Femur (tissue), 1 donor: ENCODE measurements around the gene STEAP1B.

Experiments used
- DNase-seq: peaks from one replicate; pipeline ENCODE4 v3.0.0-alpha.2; 2017

The STEAP1B gene

GRCh38 chr7:22427104-22427503 lies 72.9 kb downstream of the STEAP1B start:
- DNase-seq, result no peak

DNA sequence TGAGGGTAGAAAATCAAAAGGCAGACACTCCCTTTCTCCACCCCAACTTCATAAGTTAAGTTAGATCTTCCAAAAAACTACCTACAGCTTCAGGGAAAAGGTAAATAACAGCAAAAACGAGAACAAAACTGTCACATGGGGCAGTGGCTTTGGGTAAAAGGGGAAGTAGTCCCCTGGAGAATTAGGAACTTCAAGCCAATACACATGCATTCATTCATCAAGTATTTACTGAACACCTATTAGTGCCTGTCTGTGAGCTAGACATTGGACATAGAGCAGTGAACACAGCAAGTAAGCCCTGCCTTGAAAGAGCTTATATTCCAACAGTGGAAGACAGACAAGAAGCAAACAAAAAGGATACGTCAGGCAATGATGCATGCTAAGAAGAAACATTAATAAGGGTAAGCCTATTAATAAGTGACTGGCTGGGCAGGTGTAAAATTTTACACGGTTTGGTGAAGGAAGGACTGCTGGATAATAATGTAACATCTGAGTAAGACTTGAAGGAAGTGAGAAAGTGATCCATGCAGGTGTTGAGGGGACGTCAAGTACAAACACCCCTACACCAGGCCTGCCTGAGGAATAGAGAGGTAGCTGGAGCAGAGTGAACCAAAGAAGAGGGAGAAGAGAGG lies 73.4 kb downstream of the STEAP1B start:
- DNase-seq, result no peak

GRCh38 chr7:22425361-22425760 lies 74.6 kb downstream of the STEAP1B start:
- DNase-seq, result no peak

DNA sequence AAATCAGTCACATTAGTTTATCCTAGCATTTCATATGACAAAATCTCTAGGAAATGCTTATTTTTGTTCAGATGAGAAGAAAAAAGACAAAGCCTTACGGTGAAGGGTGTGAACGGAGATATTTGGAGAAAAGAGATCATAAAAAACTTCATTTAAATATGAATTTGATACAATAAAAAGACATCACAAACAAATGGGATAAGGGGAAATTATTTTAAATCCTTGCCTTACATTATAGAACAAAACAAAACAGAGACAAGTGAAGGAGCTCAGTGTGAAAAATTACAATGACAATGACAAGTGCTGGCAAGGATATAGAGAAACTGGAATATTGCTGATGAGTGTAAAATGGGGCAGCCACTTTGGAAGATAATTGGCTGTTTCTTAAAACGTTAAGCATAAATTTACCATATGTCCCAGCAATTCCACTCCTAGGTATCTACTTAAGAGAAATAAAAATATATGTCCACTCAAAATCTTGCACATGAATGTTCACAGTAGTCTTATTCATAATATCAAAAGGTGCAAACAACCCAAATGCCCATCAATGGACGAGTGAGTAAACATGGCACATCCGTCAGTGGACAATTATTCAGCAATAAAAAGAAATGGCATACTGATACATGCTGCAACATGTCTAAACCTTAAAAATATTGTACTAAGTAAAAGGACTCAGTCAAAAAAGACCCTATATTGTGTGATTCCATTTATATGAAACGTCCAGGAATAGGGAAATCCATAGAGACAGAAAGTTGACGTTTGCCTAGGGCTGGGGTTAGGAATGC lies 77.0 kb downstream of the STEAP1B start:
- DNase-seq, result no peak

DNA sequence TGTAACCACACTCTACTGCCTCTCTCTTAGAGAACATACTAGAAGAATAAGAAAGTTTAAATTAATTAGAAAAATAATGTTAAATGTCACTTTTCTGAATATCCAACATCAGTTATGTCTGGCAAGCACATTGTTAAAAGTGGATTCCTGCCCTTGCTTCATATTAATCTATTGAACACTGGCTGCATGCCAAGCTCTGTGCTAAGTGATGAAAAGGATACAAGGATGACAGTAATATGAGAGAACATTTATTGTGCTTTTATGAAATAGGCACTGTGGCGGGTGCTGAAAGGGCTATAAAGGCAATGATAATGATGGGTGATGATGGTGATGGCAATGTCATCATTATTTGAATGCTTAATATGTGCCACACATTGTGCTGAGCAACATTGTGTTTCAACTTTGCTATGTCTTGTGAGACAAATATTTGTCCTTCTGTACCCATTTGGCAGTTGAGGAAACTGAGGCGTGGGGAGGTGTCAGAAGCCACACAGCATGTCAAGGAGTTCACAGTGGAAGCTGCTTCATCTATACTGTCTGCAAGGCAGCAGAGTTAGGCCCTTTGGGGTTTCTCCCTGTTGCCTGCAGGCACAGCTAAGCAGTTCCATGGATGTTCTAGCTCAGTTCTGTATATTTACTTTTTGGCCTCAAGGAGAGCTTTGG lies 78.9 kb downstream of the STEAP1B start:
- DNase-seq, result no peak

DNA sequence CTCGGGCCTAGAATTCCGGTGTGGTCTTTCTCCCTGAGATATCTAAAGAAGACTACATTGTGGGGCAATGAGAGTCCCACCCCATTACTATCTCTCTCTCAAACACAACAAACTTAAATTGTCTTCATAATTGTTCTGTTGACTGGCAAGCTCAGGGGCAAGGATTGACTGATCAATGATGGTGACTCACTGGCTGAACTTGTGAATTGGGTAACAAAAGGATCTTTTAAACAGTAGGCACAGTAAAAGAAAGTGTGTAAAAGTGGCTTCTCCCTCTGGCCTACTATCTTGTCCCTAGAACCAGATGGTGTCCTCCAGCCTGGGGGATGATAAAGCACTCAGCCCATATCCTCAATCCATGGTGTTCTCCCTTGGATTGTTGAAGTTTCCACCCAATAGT lies 80.0 kb downstream of the STEAP1B start:
- DNase-seq, result no peak

GRCh38 chr7:22419488-22419887 lies 80.5 kb downstream of the STEAP1B start:
- no peak for DNase-seq

GRCh38 chr7:22418251-22419046 lies 81.5 kb downstream of the STEAP1B start:
- no peak for DNase-seq

- no peak for DNase-seq
Observed at GRCh38 chr7:22417841-22418240, 82.1 kb downstream of the STEAP1B start.

DNA sequence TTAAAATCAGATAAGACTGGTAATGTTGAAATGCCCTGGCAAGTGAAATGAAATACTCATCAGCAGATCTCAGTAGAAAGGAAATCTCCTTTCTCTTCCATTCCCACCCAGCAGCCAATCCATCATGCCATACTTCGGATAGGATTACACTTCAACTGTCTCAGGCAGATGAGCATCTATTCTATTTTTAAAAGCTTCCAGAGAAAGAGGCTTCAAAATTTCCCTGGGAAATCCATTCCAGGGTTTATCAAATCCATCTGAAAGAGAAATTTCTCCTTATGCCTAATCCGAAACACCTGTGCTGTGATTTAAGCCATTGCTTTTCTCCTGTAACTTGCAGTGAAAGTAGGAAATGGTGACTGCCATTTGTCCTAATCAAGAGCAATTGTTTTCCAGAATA lies 82.6 kb downstream of the STEAP1B start:
- no peak for DNase-seq

DNA sequence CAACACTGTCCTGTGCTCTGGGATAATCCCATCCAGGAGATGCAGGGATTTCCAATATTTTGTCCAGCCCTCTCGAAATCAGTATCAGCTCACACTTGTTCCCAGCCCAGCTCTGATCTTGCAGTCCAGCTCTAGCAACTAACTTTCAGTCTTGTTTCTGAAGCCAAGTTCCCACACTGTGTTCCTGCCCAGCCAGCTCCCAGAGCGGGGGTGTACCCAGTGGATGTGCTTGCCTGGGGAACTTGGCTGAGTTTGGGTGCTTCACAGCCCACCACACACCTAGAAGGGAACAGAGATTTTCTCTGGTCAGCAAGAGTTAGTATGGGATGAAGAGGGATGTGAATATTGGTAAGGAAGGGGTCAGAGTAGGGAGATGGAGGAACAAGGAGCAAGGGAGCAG lies 85.6 kb downstream of the STEAP1B start:
- no peak for DNase-seq

- no peak for DNase-seq
Observed at GRCh38 chr7:22413211-22413610, 86.8 kb downstream of the STEAP1B start.

- no peak for DNase-seq
Observed at GRCh38 chr7:22411977-22412693, 87.9 kb downstream of the STEAP1B start.

DNA sequence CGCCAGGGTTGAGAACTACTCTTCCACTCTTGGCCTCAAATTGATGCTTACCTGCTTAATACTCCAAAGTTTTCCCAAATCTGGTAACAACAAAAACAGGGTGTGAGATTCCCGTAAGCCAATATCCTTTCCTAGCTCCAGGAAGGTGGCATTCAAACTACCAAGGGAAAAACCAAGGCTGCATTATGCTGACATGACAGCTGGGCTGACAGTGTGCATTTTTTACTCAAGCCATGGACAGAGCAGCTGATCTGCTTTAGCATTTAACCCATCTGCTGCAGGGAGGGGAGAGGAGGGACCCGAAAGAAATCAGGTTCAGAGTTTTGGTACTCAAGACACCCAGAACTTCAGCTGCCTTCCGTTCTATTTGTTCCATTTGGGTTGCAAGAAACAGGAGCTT lies 93.3 kb downstream of the STEAP1B start:
- DNase-seq, result no peak

GRCh38 chr7:22404421-22405023 lies 95.5 kb downstream of the STEAP1B start:
- no peak for DNase-seq

DNA sequence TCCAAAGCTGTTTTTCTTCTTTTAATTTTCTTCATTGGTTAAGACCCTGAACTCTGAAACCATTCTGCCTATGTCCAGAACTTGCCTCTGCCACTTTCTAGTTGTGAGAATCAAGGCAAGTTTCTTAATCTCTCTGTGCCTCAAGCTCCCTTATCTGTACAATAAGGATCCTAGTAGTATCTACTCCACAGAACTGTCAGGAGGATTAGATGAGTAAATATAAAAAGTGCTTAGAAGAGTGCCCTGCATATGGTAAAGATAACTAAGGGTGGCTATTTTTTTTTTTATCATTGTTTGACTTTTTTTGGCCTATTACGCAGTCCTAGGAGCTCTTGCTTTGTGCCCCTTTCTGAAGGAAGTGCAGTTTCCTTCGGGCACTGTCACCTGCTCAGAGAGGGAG lies 96.6 kb downstream of the STEAP1B start:
- DNase-seq, result no peak

DNA sequence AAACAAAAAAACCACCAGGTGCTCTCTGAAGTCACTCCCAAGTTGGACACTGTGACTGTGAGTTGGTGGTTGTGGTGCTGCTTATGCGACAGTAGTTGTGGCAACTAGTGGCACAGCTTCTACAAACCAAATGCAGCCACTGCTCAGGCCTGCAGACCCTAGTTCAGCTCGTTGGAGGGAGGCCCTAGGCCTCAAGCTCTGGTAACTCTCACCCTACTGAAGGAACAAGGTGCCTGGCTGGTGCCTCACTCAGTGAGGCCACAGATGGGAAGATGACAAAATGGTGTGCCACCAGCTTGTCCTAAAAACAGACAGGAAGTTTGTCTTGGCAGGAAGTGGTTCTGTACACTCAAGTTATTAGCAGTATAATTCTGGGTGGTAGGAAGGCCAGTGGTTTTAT lies 97.7 kb downstream of the STEAP1B start:
- DNase-seq, result no peak

DNA sequence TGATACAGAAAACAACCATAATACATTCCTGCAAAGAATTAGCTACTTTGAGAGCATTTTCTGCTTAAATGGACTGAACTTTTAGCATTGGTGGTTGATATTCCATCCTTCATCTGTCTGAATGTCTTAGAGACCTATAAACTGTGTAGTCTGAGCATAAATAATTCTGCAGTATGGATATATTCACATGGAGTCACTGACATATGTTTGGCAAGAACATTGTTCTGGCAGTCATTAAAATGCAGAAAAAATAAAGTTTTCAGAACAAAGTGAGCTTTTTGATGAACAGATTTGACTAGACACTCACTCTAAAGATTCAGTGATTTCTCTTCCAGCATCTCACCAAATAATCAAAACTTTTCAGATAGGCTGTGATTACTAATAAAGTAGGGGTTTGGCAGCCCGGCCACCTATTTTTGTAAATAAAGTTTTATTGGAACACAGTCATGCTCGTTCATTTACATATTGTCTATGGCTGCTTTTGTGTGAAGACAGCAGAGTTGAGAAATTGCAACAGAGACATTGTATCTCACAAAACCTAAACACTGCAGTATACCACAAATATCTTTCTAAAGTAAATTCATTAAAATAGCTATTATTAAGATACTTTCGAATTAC lies 98.9 kb downstream of the STEAP1B start:
- DNase-seq, result no peak

- DNase-seq, result no peak
Observed at GRCh38 chr7:22400150-22400814, 99.7 kb downstream of the STEAP1B start.

GRCh38 chr7:22399546-22399945 lies 100.4 kb downstream of the STEAP1B start:
- DNase-seq, result no peak

DNA sequence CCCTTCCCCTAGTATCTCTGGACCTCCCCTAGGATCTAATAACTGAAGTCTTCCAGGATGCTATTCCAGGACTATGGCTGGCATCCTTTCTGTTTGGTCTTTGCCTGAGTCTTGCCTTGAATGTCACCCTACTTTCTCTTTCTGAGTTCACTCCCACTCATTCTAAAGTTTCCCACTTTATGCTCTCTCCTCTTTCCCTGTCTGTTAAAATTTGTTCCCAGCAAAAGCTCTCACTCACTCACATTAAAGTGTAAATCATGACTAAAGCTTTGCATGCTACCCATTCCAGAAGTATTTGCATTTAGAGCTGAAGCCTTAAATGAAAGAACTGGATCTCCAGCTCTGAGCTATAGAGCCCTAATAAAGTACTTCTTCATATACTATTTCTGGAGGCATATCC lies 100.9 kb downstream of the STEAP1B start:
- no peak for DNase-seq
